ENCODE measurements around the gene LRRC43.

Gene LRRC43

GRCh38 chr12:122226366-122227125, 43.6 kb downstream of the LRRC43 start:
- DNase-seq (ENCODE audit: low read depth) = no peak

- no peak for DNase-seq (ENCODE audit: low read depth)
Measured at GRCh38 chr12:122227341-122227740, 44.4 kb downstream of the LRRC43 start.

GRCh38 chr12:122228092-122228491, 45.2 kb downstream of the LRRC43 start:
- no peak for DNase-seq (ENCODE audit: low read depth)

GRCh38 chr12:122230798-122231197, 47.9 kb downstream of the LRRC43 start:
- no peak for DNase-seq (ENCODE audit: low read depth)

- DNase-seq (ENCODE audit: low read depth) = no peak
Measured at GRCh38 chr12:122232691-122233090, 49.8 kb downstream of the LRRC43 start.

- no peak for DNase-seq (ENCODE audit: low read depth)
Measured at GRCh38 chr12:122235741-122236140, 52.8 kb downstream of the LRRC43 start.

- no peak for DNase-seq (ENCODE audit: low read depth)
Measured at GRCh38 chr12:122238861-122239260, 55.9 kb downstream of the LRRC43 start.

GRCh38 chr12:122243965-122244364, 61.0 kb downstream of the LRRC43 start:
- no peak for DNase-seq (ENCODE audit: low read depth)

DNA sequence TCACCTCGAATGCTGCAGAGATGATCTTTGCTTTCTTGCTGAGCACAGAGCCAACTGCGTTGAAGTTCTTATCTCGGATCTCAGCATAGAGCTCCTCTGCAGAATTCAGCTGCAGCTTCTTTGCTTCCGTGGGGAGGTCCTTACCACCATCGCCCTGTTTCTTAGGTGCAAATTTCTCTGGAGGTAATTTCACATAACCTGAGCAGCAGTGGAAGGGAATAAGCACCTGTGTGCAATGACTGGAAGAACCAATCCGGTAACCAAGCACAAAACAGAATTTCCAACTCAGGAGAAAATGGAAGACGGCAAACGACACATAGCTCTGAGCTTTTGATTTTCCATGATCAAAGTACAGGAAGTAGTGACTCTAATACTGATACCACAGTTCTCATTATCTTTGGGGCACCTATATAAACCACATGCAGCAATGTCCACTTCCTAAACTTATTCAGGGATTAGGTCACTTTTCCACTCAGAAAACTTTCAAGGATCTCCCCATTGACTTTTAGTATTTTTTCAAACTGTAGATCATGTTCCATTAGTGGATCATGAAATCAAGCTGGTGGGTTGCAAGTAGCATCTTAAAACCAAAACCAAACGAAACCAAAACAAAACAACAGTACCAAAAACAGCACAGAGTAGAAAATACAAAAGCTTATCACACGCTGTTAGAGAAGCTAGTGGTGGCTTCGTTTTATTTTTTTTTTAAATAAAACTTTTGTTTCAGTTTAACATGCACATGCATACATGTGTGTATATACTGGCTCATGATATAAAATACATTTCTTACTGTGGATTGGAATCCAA, 61.8 kb downstream of the LRRC43 start:
- DNase-seq (ENCODE audit: low read depth) = no peak

DNA sequence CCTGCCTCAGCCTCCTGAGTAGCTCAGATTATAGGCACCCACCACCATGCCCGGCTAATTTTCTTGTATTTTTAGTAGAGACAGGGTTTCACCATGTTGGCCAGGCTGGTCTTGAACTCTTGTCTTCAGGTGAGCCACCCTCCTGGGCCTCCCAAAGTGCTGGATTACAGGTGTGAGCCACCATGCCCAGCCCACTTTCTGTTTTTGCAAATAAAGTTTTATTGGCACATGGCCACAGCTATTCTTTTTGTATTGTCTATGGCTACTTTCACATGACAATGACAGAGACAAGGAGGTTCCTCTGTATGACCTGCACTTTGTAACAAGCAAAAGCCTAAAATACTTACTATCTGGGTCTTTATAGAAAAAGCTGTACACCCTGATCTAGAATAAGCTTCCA, 62.6 kb downstream of the LRRC43 start:
- DNase-seq (ENCODE audit: low read depth) = no peak

- DNase-seq (ENCODE audit: low read depth) = no peak
Measured at GRCh38 chr12:122250047-122250446, 67.1 kb downstream of the LRRC43 start.

- no peak for DNase-seq (ENCODE audit: low read depth)
Measured at GRCh38 chr12:122250536-122250935, 67.6 kb downstream of the LRRC43 start.

Data from activated T-cell treated with anti-CD3 and anti-CD28 coated beads for 24 hours (primary cell).